Upper lobe of left lung (tissue), 4 donors: ENCODE measurements around the gene NFIX.
A peak's percentile ranks its signal among the peaks of the same experiment; 100 is the strongest.

Experiments
- POLR2A ChIP-seq, 4 donors: fragments of 450-650 bp; IDR thresholded peaks; one replicate each; pipeline ENCODE4 v1.5.1; 2016 to 2017; ENCODE audit warnings: antibody characterized with exemption in 4 of 4, mild to moderate bottlenecking in 2 of 4
- POLR2AphosphoS5 ChIP-seq, 2 donors: sonication (generic); formaldehyde crosslinking; IDR thresholded peaks; one replicate each; pipeline ENCODE4 v1.5.1; 2017; ENCODE audit warnings: antibody characterized with exemption in 2 of 2
- TF ChIP-seq, protein P1 (sequence below), 6 experiments: fragments of 450-650 bp in 4 of 6; fragments of 200-600 bp in 2 of 6; sonication (generic) in 2 of 6; IDR thresholded peaks; one replicate each; pipeline ENCODE4 v1.5.1; 2016 to 2019; ENCODE audit warnings: antibody characterized with exemption in 6 of 6

DNA sequence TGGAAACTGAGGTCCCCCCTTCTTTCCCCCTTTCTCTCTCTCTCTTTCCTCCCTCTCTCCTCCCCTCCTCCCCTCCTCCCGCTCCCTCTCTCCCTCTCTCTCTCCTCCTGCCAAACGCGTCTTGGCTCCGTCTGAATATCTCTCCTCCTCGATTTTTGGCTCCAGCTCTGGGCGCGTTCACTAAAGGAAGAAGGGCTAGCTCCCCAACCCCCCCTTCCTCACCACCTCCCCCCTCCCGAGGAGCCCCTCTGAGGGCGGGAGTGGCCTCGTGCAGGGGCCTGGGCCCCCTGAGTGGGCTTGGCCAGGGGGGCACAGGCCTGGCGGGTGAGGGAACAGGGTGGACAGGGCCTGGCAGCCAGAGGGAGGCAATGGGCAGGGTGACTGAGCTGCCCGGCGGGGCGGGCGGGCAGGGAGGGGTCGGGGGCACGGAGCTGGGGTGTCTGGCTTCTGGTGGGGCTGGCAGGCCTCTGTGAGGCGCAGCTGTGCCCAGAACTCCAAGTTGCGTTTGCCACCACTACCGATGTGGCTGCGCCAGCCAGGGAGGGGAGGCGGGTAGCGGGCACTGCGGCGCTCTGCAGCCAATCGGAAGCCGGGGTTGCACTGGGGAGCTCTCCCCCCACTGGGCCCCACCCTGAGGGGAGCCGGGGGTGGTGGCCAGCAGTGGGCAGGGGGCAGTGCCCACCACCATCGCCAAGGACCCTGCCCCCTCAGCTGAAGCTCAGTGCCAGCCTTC, 7.1 kb downstream of the NFIX start:
- TF ChIP-seq POLR2AphosphoS5 (IDR thresholded peaks at IDR 0.05) (no peak), POLR2A (IDR thresholded peaks at IDR 0.05) (no peak)
- TF ChIP-seq, protein P1, sequence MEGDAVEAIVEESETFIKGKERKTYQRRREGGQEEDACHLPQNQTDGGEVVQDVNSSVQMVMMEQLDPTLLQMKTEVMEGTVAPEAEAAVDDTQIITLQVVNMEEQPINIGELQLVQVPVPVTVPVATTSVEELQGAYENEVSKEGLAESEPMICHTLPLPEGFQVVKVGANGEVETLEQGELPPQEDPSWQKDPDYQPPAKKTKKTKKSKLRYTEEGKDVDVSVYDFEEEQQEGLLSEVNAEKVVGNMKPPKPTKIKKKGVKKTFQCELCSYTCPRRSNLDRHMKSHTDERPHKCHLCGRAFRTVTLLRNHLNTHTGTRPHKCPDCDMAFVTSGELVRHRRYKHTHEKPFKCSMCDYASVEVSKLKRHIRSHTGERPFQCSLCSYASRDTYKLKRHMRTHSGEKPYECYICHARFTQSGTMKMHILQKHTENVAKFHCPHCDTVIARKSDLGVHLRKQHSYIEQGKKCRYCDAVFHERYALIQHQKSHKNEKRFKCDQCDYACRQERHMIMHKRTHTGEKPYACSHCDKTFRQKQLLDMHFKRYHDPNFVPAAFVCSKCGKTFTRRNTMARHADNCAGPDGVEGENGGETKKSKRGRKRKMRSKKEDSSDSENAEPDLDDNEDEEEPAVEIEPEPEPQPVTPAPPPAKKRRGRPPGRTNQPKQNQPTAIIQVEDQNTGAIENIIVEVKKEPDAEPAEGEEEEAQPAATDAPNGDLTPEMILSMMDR (IDR thresholded peaks at IDR 0.05): peak in 1 of 6 experiments; percentile 22
